RPMI7951 (cell line): Measurements from ENCODE around the gene DDX43. TPM values are rescaled to one million over a fixed set of nuclear protein-coding genes. Genes with fewer than 3 reads are reported as not detected.

Experiments
- total RNA-seq: library from RNA; depleted of rRNA; stranded (reverse); fragments of >200 nt; shearing (Covaris generic); gene quantifications from 2 replicates; pipeline ENCODE4 v1.2.3, GENCODE V29; 2014; rRNA removed

The DDX43 gene
- total RNA-seq, 1 experiment from 2014 or later = not detected

Other genes with a start within 250 kb of the DDX43 start
- 0.29 TPM in 1 of 2 replicates, not detected in the other for gene KHDC1L, start 169.3 kb upstream of the DDX43 start, total RNA-seq
- gene KHDC1, start 131.6 kb upstream of the DDX43 start, total RNA-seq = 0.60 and 2.1 TPM in 2 replicates
- not detected in 2 replicates for gene DPPA5, start 40.6 kb upstream of the DDX43 start, total RNA-seq
- gene KHDC3L, start 32.2 kb upstream of the DDX43 start, total RNA-seq = not detected in 2 replicates
- not detected in 2 replicates for gene OOEP, start 24.9 kb upstream of the DDX43 start, total RNA-seq
- 13.8 and 20.5 TPM in 2 replicates for gene CGAS, start 57.5 kb downstream of the DDX43 start, total RNA-seq
- 34.8 and 43.5 TPM in 2 replicates for gene MTO1, start 66.9 kb downstream of the DDX43 start, total RNA-seq
- gene EEF1A1, start 126.2 kb downstream of the DDX43 start, total RNA-seq = 8,626 and 10,453 TPM in 2 replicates